GM23338 (cell line): ENCODE data around the gene BBOX1. TPM values are rescaled to one million over a fixed set of nuclear protein-coding genes. Genes with fewer than 3 reads are reported as not detected.

Experiments used
- ATAC-seq: fragments of 200-7000 bp; cut with Tn5 transposase; 3 replicates; pipeline ENCODE4 v1.9.1; 2020
- DNase-seq: peaks from one replicate; pipeline ENCODE4 v3.0.0-alpha.2; 2015; ENCODE audit warnings: low spot score
- H2AFZ ChIP-seq: fragments of 200-600 bp; sonication (generic); 2 replicates; pipeline ENCODE4 v1.8.0; 2016; ENCODE audit warnings: antibody characterized with exemption, mild to moderate bottlenecking, moderate library complexity
- H3F3A ChIP-seq: fragments of 200-600 bp; sonication (generic); replicated peaks from 2 replicates; pipeline ENCODE4 v1.8.0; 2017; ENCODE audit warnings: antibody characterized with exemption, mixed run types, low read depth
- H3K27ac ChIP-seq: fragments of 200-600 bp; sonication (generic); 2 replicates; pipeline ENCODE4 v1.6.1; 2016; ENCODE audit warnings: low read depth
- H3K27me3 ChIP-seq: fragments of 200-600 bp; sonication (generic); 2 replicates; pipeline ENCODE4 v1.8.0; 2016; ENCODE audit warnings: mild to moderate bottlenecking, mixed run types, moderate library complexity; ENCODE audit not compliant: insufficient read depth
- H3K36me3 ChIP-seq: fragments of 200-600 bp; sonication (generic); 2 replicates; pipeline ENCODE4 v1.8.0; 2016; ENCODE audit warnings: mild to moderate bottlenecking; ENCODE audit not compliant: insufficient read depth
- H3K4me1 ChIP-seq: fragments of 200-600 bp; sonication (generic); 2 replicates; pipeline ENCODE4 v1.8.0; 2016; ENCODE audit warnings: mild to moderate bottlenecking, moderate library complexity; ENCODE audit not compliant: insufficient read depth
- H3K4me2 ChIP-seq: fragments of 200-600 bp; sonication (generic); 2 replicates; pipeline ENCODE4 v1.7.1; 2017; ENCODE audit warnings: mixed run types
- H3K4me3 ChIP-seq: fragments of 200-600 bp; sonication (generic); 2 replicates; pipeline ENCODE4 v1.6.1; 2016; ENCODE audit warnings: mixed run types
- H3K79me2 ChIP-seq: fragments of 200-600 bp; sonication (generic); replicated peaks from 2 replicates; pipeline ENCODE4 v1.8.0; 2017; ENCODE audit warnings: mild to moderate bottlenecking; ENCODE audit not compliant: insufficient read depth
- H3K9me2 ChIP-seq: fragments of 200-600 bp; sonication (generic); 2 replicates; pipeline ENCODE4 v1.8.0; 2017; ENCODE audit not compliant: insufficient read depth
- H4K20me1 ChIP-seq: fragments of 200-600 bp; sonication (generic); replicated peaks from 2 replicates; pipeline ENCODE4 v1.8.0; 2017; ENCODE audit warnings: mild to moderate bottlenecking; ENCODE audit not compliant: insufficient read depth
- H3K27ac Mint-ChIP-seq: 2 replicates; pipeline ENCODE4 v1.8.0; 2020; ENCODE audit warnings: inconsistent platforms, mild to moderate bottlenecking, moderate library complexity, mixed read lengths
- H3K27me3 Mint-ChIP-seq: 3 replicates; pipeline ENCODE4 v1.8.0; 2022; ENCODE audit warnings: low read depth, mild to moderate bottlenecking, moderate library complexity, mixed read lengths, inconsistent platforms; ENCODE audit not compliant: insufficient read depth, poor library complexity
- H3K36me3 Mint-ChIP-seq: 3 replicates; pipeline ENCODE4 v1.8.0; 2021; ENCODE audit warnings: low read depth, mild to moderate bottlenecking, inconsistent platforms, moderate library complexity, mixed read lengths
- H3K4me1 Mint-ChIP-seq: 3 replicates; pipeline ENCODE4 v1.8.0; 2020; ENCODE audit warnings: mild to moderate bottlenecking, inconsistent platforms, mixed read lengths
- H3K4me3 Mint-ChIP-seq: 3 replicates; pipeline ENCODE4 v1.8.0; 2021; ENCODE audit warnings: moderate library complexity, mild to moderate bottlenecking, inconsistent platforms, mixed read lengths
- H3K9me3 Mint-ChIP-seq: 3 replicates; pipeline ENCODE4 v1.8.0; 2020; ENCODE audit warnings: moderate library complexity, mild to moderate bottlenecking, inconsistent platforms, mixed read lengths
- CREB1 ChIP-seq: fragments of 250-450 bp; sonication (Bioruptor Pico); IDR thresholded peaks from 2 replicates; pipeline ENCODE4 v1.5.0; 2020; ENCODE audit warnings: low read depth, mild to moderate bottlenecking, moderate library complexity
- ETS1 ChIP-seq: IDR thresholded peaks from 2 replicates; pipeline ENCODE4 v1.6.1; 2016; ENCODE audit warnings: antibody characterized with exemption
- EZH2 ChIP-seq: fragments of 200-600 bp; sonication (generic); IDR thresholded peaks from one replicate; pipeline ENCODE4 v1.8.0; 2017; ENCODE audit warnings: antibody characterized with exemption, mild to moderate bottlenecking, low read depth; ENCODE audit not compliant: unreplicated experiment
- EZH2phosphoT487 ChIP-seq: fragments of 200-600 bp; sonication (generic); IDR thresholded peaks from one replicate; pipeline ENCODE4 v1.8.1; 2018; ENCODE audit warnings: antibody characterized with exemption; ENCODE audit not compliant: unreplicated experiment
- JUNB ChIP-seq: IDR thresholded peaks from one replicate; pipeline ENCODE4 v1.6.1; 2016; ENCODE audit warnings: antibody characterized with exemption; ENCODE audit not compliant: unreplicated experiment
- NANOG ChIP-seq: IDR thresholded peaks from 2 replicates; pipeline ENCODE4 v1.6.1; 2016; ENCODE audit warnings: antibody characterized with exemption, borderline replicate concordance
- POLR2AphosphoS5 ChIP-seq: IDR thresholded peaks from 2 replicates; pipeline ENCODE4 v1.6.1; 2016; ENCODE audit warnings: antibody characterized with exemption, low read depth
- REST ChIP-seq: IDR thresholded peaks from one replicate; pipeline ENCODE4 v1.6.1; 2018; ENCODE audit warnings: antibody characterized with exemption; ENCODE audit not compliant: unreplicated experiment
- STAT1 ChIP-seq: IDR thresholded peaks from one replicate; pipeline ENCODE4 v1.6.1; 2016; ENCODE audit warnings: antibody characterized with exemption; ENCODE audit not compliant: unreplicated experiment
- ZNF331 ChIP-seq: fragments of 250-450 bp; sonication (Bioruptor Pico); IDR thresholded peaks from 2 replicates; pipeline ENCODE4 v1.5.0; 2020; ENCODE audit warnings: low read depth, mild to moderate bottlenecking, moderate library complexity
- ZNF462 ChIP-seq: fragments of 250-450 bp; sonication (Bioruptor Pico); IDR thresholded peaks from 2 replicates; pipeline ENCODE4 v1.5.0; 2020; ENCODE audit warnings: mild to moderate bottlenecking, moderate library complexity
- polyA plus RNA-seq: library from polyadenylated mRNA; unstranded; fragments of >200 nt; fragmentation: Nextera tagmentation; extraction: Ambion mirVana; gene quantifications from 2 replicates; pipeline ENCODE4 v1.2.1, GENCODE V29; 2016
- total RNA-seq: library from RNA; depleted of rRNA; stranded (reverse); fragments of >200 nt; shearing (Covaris generic); gene quantifications from 2 replicates; pipeline ENCODE4 v1.2.3, GENCODE V29; 2014
- TF ChIP-seq, protein P1 (sequence below), 2 experiments: fragments of 200-600 bp in 1 of 2; sonication (generic) in 1 of 2; conservative IDR thresholded peaks; 2 replicates each; pipeline versions ENCODE4 v1.5.1 to v1.6.1; 2016 to 2017; ENCODE audit warnings: antibody characterized with exemption in 2 of 2, low read depth in 2 of 2, mild to moderate bottlenecking in 2 of 2, moderate library complexity in 1 of 2

BBOX1 gene
- total and polyA plus RNA-seq, 2 experiments from 2014 or later, result not detected

GRCh38 chr11:27089746-27090145 is 49.1 kb downstream of the BBOX1 start:
- H3K79me2 ChIP-seq, result no peaks in the 10 kb centered on the region
- H3K4me1 Mint-ChIP-seq, result peaks cover 7% of the 10 kb centered on the region; the same call in 2 of the 3 replicates
- H2AFZ ChIP-seq, result no peak overlapping the region
- no peak overlapping the region for H3K4me2 ChIP-seq
- no peak for ATAC-seq
- peaks cover 11% of the 10 kb centered on the region for H3K9me3 Mint-ChIP-seq
- no peak overlapping the region for H3K4me3 Mint-ChIP-seq
- no peaks in the 10 kb centered on the region for H3K27me3 Mint-ChIP-seq
- no peak overlapping the region for H3K27ac Mint-ChIP-seq
- H4K20me1 ChIP-seq, result no peaks in the 10 kb centered on the region
- peaks cover 11% of the 10 kb centered on the region; the same call in 2 of the 3 replicates for H3K36me3 Mint-ChIP-seq
- H3K27me3 ChIP-seq, result no peaks in the 10 kb centered on the region
- 0 out of 2 replicates have a peak, but pooled peaks cover 4% of the 10 kb centered on the region for H3K4me1 ChIP-seq
- no peaks in the 10 kb centered on the region; the same call in 1 of the 2 replicates for H3K36me3 ChIP-seq
- no peak overlapping the region for H3K4me3 ChIP-seq
- DNase-seq, result no peak
- peaks cover 8% of the 10 kb centered on the region; the same call in 1 of the 2 replicates for H3K9me2 ChIP-seq
- no peak overlapping the region for H3K27ac ChIP-seq
- TF ChIP-seq EZH2 (no peak), JUNB (no peak), STAT1 (no peak), NANOG (no peak), EZH2phosphoT487 (no peak), ETS1 (no peak), ZNF462 (CRISPR knock-in tag) (no peak), ZNF331 (CRISPR knock-in tag) (no peak), POLR2AphosphoS5 (no peak), CREB1 (CRISPR knock-in tag) (no peak), REST (no peak)
- TF ChIP-seq, protein P1, sequence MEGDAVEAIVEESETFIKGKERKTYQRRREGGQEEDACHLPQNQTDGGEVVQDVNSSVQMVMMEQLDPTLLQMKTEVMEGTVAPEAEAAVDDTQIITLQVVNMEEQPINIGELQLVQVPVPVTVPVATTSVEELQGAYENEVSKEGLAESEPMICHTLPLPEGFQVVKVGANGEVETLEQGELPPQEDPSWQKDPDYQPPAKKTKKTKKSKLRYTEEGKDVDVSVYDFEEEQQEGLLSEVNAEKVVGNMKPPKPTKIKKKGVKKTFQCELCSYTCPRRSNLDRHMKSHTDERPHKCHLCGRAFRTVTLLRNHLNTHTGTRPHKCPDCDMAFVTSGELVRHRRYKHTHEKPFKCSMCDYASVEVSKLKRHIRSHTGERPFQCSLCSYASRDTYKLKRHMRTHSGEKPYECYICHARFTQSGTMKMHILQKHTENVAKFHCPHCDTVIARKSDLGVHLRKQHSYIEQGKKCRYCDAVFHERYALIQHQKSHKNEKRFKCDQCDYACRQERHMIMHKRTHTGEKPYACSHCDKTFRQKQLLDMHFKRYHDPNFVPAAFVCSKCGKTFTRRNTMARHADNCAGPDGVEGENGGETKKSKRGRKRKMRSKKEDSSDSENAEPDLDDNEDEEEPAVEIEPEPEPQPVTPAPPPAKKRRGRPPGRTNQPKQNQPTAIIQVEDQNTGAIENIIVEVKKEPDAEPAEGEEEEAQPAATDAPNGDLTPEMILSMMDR (conservative IDR thresholded peaks at IDR 0.05; ENCODE audit: low read depth in 2 of 2), result no peak
- no peaks in the 10 kb centered on the region for H3F3A ChIP-seq
